H1 (cell line): ENCODE data around the gene ZFYVE19.

Experiments
- CTCF ChIP-seq, 3 experiments: IDR thresholded peaks; 1 replicate in 2 of 3; 2 replicates in 1 of 3; pipeline versions ENCODE4 v1.5.1 to v1.6.1; 2011; ENCODE audit warnings: low read length in 3 of 3, mild to moderate bottlenecking in 3 of 3, inconsistent platforms in 2 of 3, low read depth in 1 of 3, moderate library complexity in 1 of 3; ENCODE audit not compliant: insufficient read depth in 1 of 3; ENCODE audit errors: control extremely low read depth in 1 of 3
- POLR2A ChIP-seq, 2 experiments: IDR thresholded peaks; 1 replicate in 1 of 2; 2 replicates in 1 of 2; pipeline ENCODE4 v1.6.1; 2011; ENCODE audit warnings: low read depth in 2 of 2, low read length in 2 of 2, mild to moderate bottlenecking in 2 of 2; ENCODE audit errors: control extremely low read depth in 1 of 2
- RAD21 ChIP-seq, 2 experiments: IDR thresholded peaks in 1 of 2; conservative IDR thresholded peaks in 1 of 2; 2 replicates each; pipeline ENCODE4 v1.6.1; 2011; ENCODE audit warnings: low read depth in 2 of 2, low read length in 2 of 2, improper control_type of control experiment in 1 of 2, inconsistent platforms in 1 of 2, mild to moderate bottlenecking in 1 of 2, moderate library complexity in 1 of 2
- SIN3A ChIP-seq, 2 experiments: IDR thresholded peaks in 1 of 2; conservative IDR thresholded peaks in 1 of 2; 2 replicates each; pipeline ENCODE4 v1.6.1; 2011 to 2012; ENCODE audit warnings: low read length in 2 of 2, improper control_type of control experiment in 1 of 2, low read depth in 1 of 2, mild to moderate bottlenecking in 1 of 2

- TF ChIP-seq CTCF (IDR thresholded peaks at IDR 0.05; ENCODE audit: control extremely low read depth in 1 of 3, insufficient read depth in 1 of 3, low read depth in 1 of 3, low read length in 3 of 3) (no peak), SIN3A (conservative IDR thresholded peaks at IDR 0.05 in 1 of 2, IDR thresholded peaks at IDR 0.05 in 1 of 2; ENCODE audit: low read depth in 1 of 2, low read length in 2 of 2) (no peak), RAD21 (IDR thresholded peaks at IDR 0.05 in 1 of 2, conservative IDR thresholded peaks at IDR 0.05 in 1 of 2; ENCODE audit: low read depth in 2 of 2, low read length in 2 of 2) (no peak), POLR2A (IDR thresholded peaks at IDR 0.05; ENCODE audit: control extremely low read depth in 1 of 2, low read depth in 2 of 2, low read length in 2 of 2) (no peak)
Measured at GRCh38 chr15:40771242-40771641, 35.6 kb upstream of the ZFYVE19 start.
